ENCODE measurements around the gene RXFP2.

Gene RXFP2

DNA sequence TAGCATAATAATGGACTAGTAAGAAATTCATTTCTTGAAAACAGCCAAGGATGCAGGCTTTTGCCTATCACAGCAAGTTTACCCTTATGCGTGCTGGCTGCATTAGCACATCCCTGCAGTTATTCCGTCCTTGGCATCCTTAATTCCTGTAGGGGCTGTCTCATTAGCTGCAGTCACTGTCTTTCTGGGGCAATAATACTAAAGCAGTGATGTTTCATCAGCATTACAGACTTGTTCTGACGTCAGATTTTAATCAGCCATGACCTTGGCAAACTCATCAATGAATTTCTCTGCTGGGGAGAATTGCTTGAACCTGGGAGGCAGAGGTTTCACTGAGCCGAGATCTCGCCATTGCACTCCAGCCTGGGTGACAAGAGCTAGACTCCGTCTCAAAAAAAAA, 103.7 kb downstream of the RXFP2 start:
- H4K20me1 ChIP-seq (ENCODE audit: insufficient read depth, low read length) = no peaks in the 10 kb centered on the region
- H3K4me3 ChIP-seq (ENCODE audit: low read length) = no peak overlapping the region
- H3K4me2 ChIP-seq (ENCODE audit: low read length) = no peak overlapping the region
- no peaks in the 10 kb centered on the region for H3K79me2 ChIP-seq (ENCODE audit: low read length)
- peaks cover 11% of the 10 kb centered on the region; the same call in 1 of the 2 replicates for H3K4me1 ChIP-seq (ENCODE audit: low read length)
- no peak overlapping the region for H3K27ac ChIP-seq (ENCODE audit: low read length)
- H3K27me3 ChIP-seq (ENCODE audit: low read depth, low read length) = peaks cover 70% of the 10 kb centered on the region
- TF ChIP-seq EZH2phosphoT487 (IDR thresholded peaks at IDR 0.05; ENCODE audit: low read depth) = no peak
- TF ChIP-seq, protein P1, sequence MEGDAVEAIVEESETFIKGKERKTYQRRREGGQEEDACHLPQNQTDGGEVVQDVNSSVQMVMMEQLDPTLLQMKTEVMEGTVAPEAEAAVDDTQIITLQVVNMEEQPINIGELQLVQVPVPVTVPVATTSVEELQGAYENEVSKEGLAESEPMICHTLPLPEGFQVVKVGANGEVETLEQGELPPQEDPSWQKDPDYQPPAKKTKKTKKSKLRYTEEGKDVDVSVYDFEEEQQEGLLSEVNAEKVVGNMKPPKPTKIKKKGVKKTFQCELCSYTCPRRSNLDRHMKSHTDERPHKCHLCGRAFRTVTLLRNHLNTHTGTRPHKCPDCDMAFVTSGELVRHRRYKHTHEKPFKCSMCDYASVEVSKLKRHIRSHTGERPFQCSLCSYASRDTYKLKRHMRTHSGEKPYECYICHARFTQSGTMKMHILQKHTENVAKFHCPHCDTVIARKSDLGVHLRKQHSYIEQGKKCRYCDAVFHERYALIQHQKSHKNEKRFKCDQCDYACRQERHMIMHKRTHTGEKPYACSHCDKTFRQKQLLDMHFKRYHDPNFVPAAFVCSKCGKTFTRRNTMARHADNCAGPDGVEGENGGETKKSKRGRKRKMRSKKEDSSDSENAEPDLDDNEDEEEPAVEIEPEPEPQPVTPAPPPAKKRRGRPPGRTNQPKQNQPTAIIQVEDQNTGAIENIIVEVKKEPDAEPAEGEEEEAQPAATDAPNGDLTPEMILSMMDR (IDR thresholded peaks at IDR 0.05; ENCODE audit: low read depth, low read length) = no peak
- H3K36me3 ChIP-seq (replicated peaks; ENCODE audit: low read depth, low read length) = no peaks in the 10 kb centered on the region
- H3K9ac ChIP-seq (ENCODE audit: low read length) = no peak overlapping the region
- no peak overlapping the region for H2AFZ ChIP-seq (ENCODE audit: low read depth, low read length)
- no peaks in the 10 kb centered on the region for H3K9me3 ChIP-seq (ENCODE audit: insufficient read depth, low read length)

DNA sequence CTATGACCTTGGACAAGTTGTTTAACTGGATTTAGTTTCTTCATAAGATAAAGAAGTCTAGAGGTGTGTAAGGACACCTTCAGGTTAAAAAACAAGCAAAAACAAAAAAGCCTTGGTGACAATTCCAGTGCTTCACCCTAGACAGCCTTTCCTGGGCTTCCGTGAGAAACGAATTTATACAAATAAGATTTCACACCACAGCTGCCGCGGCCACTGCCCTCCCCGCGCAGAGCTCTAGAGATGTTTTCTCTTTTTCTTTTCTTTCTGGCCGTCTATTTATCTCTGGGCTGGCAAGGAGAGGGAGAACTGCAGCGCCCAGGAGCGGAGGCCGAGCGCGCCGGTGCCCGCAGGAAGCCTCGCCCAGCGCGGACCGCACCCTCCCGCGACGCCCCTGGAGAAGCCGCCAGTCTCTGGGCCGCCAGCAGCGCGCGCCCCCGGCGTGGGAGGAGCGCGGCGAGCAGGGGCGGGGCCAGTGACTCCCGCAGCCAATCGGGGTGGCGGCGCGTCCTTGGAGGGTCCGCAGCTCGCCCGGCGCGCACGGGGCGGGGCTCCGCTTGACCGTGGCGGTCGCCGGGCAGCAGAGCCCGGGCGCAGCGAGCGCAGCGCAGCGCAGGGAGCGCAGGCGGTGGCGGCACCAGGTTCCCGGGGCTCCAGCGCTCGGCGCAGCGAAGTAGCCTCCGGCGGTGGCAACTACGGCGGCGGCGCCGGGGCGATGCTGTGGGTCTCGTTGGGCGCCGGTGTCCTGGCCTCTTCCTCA, 107.0 kb downstream of the RXFP2 start:
- peak overlapping the region; percentile 37 for H3K9ac ChIP-seq (ENCODE audit: low read length)
- H3K79me2 ChIP-seq (ENCODE audit: low read length) = no peaks in the 10 kb centered on the region
- H2AFZ ChIP-seq (ENCODE audit: low read depth, low read length) = peak overlapping the region; percentile 84
- peaks cover 11% of the 10 kb centered on the region; the same call in 1 of the 2 replicates for H3K4me1 ChIP-seq (ENCODE audit: low read length)
- H3K36me3 ChIP-seq (replicated peaks; ENCODE audit: low read depth, low read length) = no peaks in the 10 kb centered on the region
- H3K27me3 ChIP-seq (ENCODE audit: low read depth, low read length) = peaks cover 65% of the 10 kb centered on the region
- peak overlapping the region; percentile 79 for H3K4me3 ChIP-seq (ENCODE audit: low read length)
- H3K4me2 ChIP-seq (ENCODE audit: low read length) = peak overlapping the region; percentile 82
- H3K27ac ChIP-seq (ENCODE audit: low read length) = no peak overlapping the region
- TF ChIP-seq, protein P1 (IDR thresholded peaks at IDR 0.05; ENCODE audit: low read depth, low read length) = no peak
- no peak for TF ChIP-seq EZH2phosphoT487 (IDR thresholded peaks at IDR 0.05; ENCODE audit: low read depth)
- no peaks in the 10 kb centered on the region for H3K9me3 ChIP-seq (ENCODE audit: insufficient read depth, low read length)
- no peaks in the 10 kb centered on the region for H4K20me1 ChIP-seq (ENCODE audit: insufficient read depth, low read length)

DNA sequence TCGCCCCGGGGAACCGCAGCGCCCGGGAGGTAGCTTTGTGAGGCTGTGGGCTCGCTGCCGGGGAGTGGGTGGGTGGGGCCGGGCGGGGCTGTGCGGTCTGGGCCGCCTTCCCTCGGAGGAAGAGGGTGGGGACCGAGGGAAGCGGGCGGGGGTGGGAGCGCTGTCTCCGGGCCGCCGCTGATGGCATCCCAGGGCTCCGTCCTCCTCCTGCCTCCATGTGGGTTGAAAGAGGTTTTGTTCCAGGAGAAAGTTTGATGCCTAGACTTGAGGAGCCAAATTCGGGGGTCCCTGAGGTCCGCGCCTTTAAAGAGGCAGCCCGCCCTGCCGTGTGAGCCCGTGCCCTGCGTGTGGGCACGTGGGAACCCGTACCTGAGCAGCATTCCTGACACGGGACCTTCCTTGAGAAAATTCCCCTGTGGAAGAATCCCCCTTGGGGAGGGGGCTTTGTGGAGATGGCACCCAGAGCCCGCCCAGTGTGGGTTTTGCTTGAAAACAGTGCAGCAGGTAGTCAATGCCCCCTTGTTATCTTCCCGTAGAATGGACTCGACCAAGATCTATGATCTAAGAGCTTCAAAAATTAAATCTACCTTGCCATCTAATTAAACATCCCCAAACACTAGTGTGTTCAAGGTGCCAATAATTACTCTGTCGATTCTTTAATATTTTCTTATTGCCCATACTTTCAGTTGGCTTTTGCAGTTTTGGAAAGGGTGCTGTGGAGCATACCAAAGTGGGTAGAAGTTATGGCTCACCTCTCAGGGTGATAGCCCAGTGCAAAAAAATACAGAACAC, 107.8 kb downstream of the RXFP2 start:
- no peaks in the 10 kb centered on the region for H4K20me1 ChIP-seq (ENCODE audit: insufficient read depth, low read length)

More for the DNA sequence above, 107.8 kb downstream of the RXFP2 start:
- Histone ChIP-seq H3K27ac (ENCODE audit: low read length) (no peak overlapping the region), H3K4me2 (ENCODE audit: low read length) (peak overlapping the region; percentile 82), H3K27me3 (ENCODE audit: low read depth, low read length) (peaks cover 65% of the 10 kb centered on the region), H3K9me3 (ENCODE audit: insufficient read depth, low read length) (no peaks in the 10 kb centered on the region), H3K4me3 (ENCODE audit: low read length) (peak overlapping the region; percentile 79), H3K4me1 (ENCODE audit: low read length) (peaks cover 11% of the 10 kb centered on the region; the same call in 1 of the 2 replicates), H3K79me2 (ENCODE audit: low read length) (no peaks in the 10 kb centered on the region), H3K36me3 (replicated peaks; ENCODE audit: low read depth, low read length) (no peaks in the 10 kb centered on the region), H2AFZ (ENCODE audit: low read depth, low read length) (peak overlapping the region; percentile 51; the same call in 1 of the 2 replicates), H3K9ac (ENCODE audit: low read length) (peak overlapping the region; percentile 33; the same call in 1 of the 2 replicates)
- TF ChIP-seq, protein P1 (IDR thresholded peaks at IDR 0.05; ENCODE audit: low read depth, low read length) = no peak
- no peak for TF ChIP-seq EZH2phosphoT487 (IDR thresholded peaks at IDR 0.05; ENCODE audit: low read depth)

Data from OCI-LY3 (cell line).